Adipocyte (in vitro differentiated cells): Measurements from ENCODE around the gene MMP3.

Source experiments
- DNase-seq: peaks from one replicate; pipeline ENCODE4 v3.0.0-alpha.2; 2015; ENCODE audit warnings: low read depth
- H3K27me3 ChIP-seq: replicated peaks from 2 replicates; pipeline ENCODE4 v1.7.0; 2013; ENCODE audit warnings: mild to moderate bottlenecking, low read length, moderate library complexity; ENCODE audit not compliant: control insufficient read depth, insufficient read depth
- H3K36me3 ChIP-seq: 2 replicates; pipeline ENCODE4 v1.7.0; 2013; ENCODE audit warnings: low read length, mild to moderate bottlenecking, moderate library complexity; ENCODE audit not compliant: control insufficient read depth, insufficient read depth, severe bottlenecking
- H3K4me1 ChIP-seq: 2 replicates; pipeline ENCODE4 v1.7.0; 2013; ENCODE audit warnings: mild to moderate bottlenecking, low read length, moderate library complexity; ENCODE audit not compliant: control insufficient read depth, insufficient read depth
- H3K4me3 ChIP-seq: 2 replicates; pipeline ENCODE4 v1.7.0; 2013; ENCODE audit warnings: mild to moderate bottlenecking, low read length, moderate library complexity
- H3K9ac ChIP-seq: 2 replicates; pipeline ENCODE4 v1.7.0; 2013; ENCODE audit warnings: mild to moderate bottlenecking, low read length, moderate library complexity
- H3K9me3 ChIP-seq: 2 replicates; pipeline ENCODE4 v1.7.0; 2013; ENCODE audit warnings: mild to moderate bottlenecking, low read length, moderate library complexity; ENCODE audit not compliant: control insufficient read depth

MMP3 gene

DNA sequence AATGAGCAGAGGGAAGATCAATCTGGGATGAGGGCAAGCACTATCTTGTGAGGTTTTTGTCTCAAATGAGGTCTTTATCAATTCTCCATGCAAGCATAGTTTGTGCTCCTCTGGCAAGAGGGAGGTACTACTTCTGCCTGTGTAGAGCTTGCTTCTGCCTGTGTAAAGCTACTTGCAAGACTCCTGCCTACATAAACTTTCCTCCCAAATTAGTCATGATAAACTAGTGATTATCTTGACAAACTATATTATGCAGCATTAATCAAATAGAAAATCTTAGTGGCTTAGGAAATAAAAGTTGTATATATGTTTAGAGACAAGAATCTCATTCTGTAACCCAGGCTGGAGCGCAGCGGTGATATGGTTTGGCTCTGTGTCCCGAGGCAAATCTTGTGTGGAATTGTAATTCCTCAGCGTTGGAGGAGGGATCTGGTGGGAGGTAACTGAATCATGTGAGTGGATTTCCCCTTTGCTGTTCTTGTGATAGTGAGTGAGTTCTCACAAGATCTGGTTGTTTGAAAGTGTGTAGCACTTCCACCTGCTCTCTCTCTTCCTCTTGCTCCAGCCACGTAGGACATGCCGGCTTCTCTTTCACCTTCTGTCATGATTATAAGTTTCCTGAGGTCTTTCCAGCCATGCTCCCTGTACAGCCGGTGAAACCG lies 54.9 kb downstream of the MMP3 start:
- no peaks in the 10 kb centered on the region for H3K9me3 ChIP-seq
- no peak overlapping the region for H3K4me3 ChIP-seq
- no peaks in the 10 kb centered on the region for H3K27me3 ChIP-seq
- DNase-seq: no peak
- no peaks in the 10 kb centered on the region for H3K36me3 ChIP-seq
- no peaks in the 10 kb centered on the region for H3K4me1 ChIP-seq
- no peak overlapping the region for H3K9ac ChIP-seq
